Measurements from ENCODE around the gene VTI1A. TPM values are rescaled to one million over a fixed set of nuclear protein-coding genes. Genes with fewer than 3 reads are reported as not detected.

The VTI1A gene
- total and polyA plus RNA-seq, 9 of the 15 experiments (the other 6 are each of a cell fraction or from before 2014, with no cell fraction given) = 9.3 to 21.4 (median 16.0) TPM

DNA sequence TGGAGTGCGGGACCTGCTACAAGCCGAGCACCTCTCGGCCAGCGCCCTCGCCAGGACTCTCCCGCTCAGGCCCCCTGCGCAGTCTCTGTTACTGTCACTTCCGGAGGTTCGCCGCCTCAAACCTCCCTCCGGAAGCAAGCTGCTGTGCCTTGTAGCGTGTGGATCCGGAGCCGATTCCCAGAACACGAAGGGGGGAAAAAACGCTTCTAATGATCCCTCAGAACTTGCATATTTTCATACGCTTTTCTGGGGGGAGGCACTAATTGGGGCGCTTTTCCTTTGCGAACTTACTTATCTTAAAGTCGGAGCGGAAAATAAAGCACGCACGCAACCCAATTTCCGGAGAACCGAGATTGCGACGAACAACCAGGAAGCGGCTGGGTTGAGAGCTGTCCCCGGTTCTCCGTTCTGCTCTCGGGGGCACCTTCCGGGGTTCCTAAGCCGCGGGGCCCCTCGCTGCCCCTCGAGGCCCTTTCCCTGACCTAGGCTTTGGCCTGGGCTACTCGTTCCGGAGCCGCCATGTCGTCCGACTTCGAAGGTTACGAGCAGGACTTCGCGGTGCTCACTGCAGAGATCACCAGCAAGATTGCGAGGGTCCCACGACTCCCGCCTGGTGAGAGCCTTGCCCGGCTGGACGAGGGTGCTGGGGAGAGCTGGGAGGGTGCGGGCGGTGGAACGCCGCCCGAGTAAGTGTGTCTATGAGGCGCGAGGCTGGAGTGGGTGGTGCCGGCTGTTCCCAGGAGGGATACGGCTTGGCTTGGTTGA is at the start of gene VTI1A, which contains the start of gene ZDHHC6 (continued):
- TF ChIP-seq SAFB (IDR thresholded peaks at IDR 0.05; ENCODE audit: borderline replicate concordance, low read depth, low read length) (no peak), EZH2 (IDR thresholded peaks at IDR 0.05; ENCODE audit: borderline replicate concordance, low read depth, low read length) (no peak), CHD4 (IDR thresholded peaks at IDR 0.05; ENCODE audit: insufficient read depth, insufficient replicate concordance, low read depth, low read length, poor library complexity, severe bottlenecking) (no peak), ZNF197 (CRISPR knock-in tag; IDR thresholded peaks at IDR 0.05; ENCODE audit: low read depth) (no peak), MYNN (IDR thresholded peaks at IDR 0.05) (no peak), MYNN (CRISPR knock-in tag; IDR thresholded peaks at IDR 0.05) (no peak), ADNP (tag; IDR thresholded peaks at IDR 0.05) (no peak), MECOM (CRISPR knock-in tag; IDR thresholded peaks at IDR 0.05) (no peak), ZNF212 (CRISPR knock-in tag; IDR thresholded peaks at IDR 0.05) (no peak), NFRKB (IDR thresholded peaks at IDR 0.05; ENCODE audit: low read depth) (peak; percentile 69; the same call in 1 of the 2 replicates), NFE2L1 (tag; IDR thresholded peaks at IDR 0.05; ENCODE audit: borderline replicate concordance, low read depth) (no peak), TGIF2 (CRISPR knock-in tag; IDR thresholded peaks at IDR 0.05) (no peak), PTRF (tag; IDR thresholded peaks at IDR 0.05) (no peak), ASH1L (IDR thresholded peaks at IDR 0.05; ENCODE audit: borderline replicate concordance, low read depth, partially characterized antibody) (peak; percentile 65), CHCHD3 (CRISPR knock-in tag; IDR thresholded peaks at IDR 0.05) (no peak), HDAC6 (IDR thresholded peaks at IDR 0.05; ENCODE audit: low read depth, low read length) (no peak)
- TF ChIP-seq, protein P1, sequence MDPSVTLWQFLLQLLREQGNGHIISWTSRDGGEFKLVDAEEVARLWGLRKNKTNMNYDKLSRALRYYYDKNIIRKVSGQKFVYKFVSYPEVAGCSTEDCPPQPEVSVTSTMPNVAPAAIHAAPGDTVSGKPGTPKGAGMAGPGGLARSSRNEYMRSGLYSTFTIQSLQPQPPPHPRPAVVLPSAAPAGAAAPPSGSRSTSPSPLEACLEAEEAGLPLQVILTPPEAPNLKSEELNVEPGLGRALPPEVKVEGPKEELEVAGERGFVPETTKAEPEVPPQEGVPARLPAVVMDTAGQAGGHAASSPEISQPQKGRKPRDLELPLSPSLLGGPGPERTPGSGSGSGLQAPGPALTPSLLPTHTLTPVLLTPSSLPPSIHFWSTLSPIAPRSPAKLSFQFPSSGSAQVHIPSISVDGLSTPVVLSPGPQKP (CRISPR knock-in tag; IDR thresholded peaks at IDR 0.05) = no peak
- TF ChIP-seq, protein P2, sequence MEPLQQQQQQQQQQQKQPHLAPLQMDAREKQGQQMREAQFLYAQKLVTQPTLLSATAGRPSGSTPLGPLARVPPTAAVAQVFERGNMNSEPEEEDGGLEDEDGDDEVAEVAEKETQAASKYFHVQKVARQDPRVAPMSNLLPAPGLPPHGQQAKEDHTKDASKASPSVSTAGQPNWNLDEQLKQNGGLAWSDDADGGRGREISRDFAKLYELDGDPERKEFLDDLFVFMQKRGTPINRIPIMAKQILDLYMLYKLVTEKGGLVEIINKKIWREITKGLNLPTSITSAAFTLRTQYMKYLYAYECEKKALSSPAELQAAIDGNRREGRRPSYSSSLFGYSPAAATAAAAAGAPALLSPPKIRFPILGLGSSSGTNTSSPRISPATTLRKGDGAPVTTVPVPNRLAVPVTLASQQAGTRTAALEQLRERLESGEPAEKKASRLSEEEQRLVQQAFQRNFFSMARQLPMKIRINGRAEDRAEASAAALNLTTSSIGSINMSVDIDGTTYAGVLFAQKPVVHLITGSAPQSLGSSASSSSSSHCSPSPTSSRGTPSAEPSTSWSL (CRISPR knock-in tag; IDR thresholded peaks at IDR 0.05; ENCODE audit: borderline replicate concordance) = no peak
- TF ChIP-seq, protein P3, sequence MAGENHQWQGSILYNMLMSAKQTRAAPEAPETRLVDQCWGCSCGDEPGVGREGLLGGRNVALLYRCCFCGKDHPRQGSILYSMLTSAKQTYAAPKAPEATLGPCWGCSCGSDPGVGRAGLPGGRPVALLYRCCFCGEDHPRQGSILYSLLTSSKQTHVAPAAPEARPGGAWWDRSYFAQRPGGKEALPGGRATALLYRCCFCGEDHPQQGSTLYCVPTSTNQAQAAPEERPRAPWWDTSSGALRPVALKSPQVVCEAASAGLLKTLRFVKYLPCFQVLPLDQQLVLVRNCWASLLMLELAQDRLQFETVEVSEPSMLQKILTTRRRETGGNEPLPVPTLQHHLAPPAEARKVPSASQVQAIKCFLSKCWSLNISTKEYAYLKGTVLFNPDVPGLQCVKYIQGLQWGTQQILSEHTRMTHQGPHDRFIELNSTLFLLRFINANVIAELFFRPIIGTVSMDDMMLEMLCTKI (IDR thresholded peaks at IDR 0.05; ENCODE audit: partially characterized antibody) = no peak
- TF ChIP-seq, protein P4, sequence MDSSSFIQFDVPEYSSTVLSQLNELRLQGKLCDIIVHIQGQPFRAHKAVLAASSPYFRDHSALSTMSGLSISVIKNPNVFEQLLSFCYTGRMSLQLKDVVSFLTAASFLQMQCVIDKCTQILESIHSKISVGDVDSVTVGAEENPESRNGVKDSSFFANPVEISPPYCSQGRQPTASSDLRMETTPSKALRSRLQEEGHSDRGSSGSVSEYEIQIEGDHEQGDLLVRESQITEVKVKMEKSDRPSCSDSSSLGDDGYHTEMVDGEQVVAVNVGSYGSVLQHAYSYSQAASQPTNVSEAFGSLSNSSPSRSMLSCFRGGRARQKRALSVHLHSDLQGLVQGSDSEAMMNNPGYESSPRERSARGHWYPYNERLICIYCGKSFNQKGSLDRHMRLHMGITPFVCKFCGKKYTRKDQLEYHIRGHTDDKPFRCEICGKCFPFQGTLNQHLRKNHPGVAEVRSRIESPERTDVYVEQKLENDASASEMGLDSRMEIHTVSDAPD (CRISPR knock-in tag; IDR thresholded peaks at IDR 0.05) = no peak

Measured in K562 (cell line).